UCSD-AML1 (cell line): Measurements from ENCODE around the gene ENTPD6.

Source experiments
- DNase-seq: peaks from one replicate; lab custom pipeline; 2025; ENCODE audit not compliant: unreplicated experiment; lab: John Stamatoyannopoulos, UW

The ENTPD6 gene

GRCh38 chr20:25187635-25188034 is 7.9 kb upstream of the ENTPD6 start:
- DNase-seq, result no peak

GRCh38 chr20:25188218-25188617 is 7.3 kb upstream of the ENTPD6 start:
- DNase-seq, result no peak

GRCh38 chr20:25191051-25191450 is 4.5 kb upstream of the ENTPD6 start:
- no peak for DNase-seq

GRCh38 chr20:25191689-25192088 is 3.8 kb upstream of the ENTPD6 start:
- DNase-seq, result no peak

- no peak for DNase-seq
Measured at GRCh38 chr20:25193843-25194242, 1.7 kb upstream of the ENTPD6 start.

GRCh38 chr20:25194333-25194972 is 1.1 kb upstream of the ENTPD6 start:
- DNase-seq, result no peak

GRCh38 chr20:25195962-25196785 is 662 bp downstream of the ENTPD6 start:
- DNase-seq, result peak; percentile 65

- no peak for DNase-seq
Measured at GRCh38 chr20:25196786-25197120, 1.2 kb downstream of the ENTPD6 start.

GRCh38 chr20:25197183-25197869 is 1.8 kb downstream of the ENTPD6 start:
- no peak for DNase-seq

- no peak for DNase-seq
Measured at GRCh38 chr20:25197870-25198190, 2.3 kb downstream of the ENTPD6 start.

- no peak for DNase-seq
Measured at GRCh38 chr20:25198663-25199383, 3.3 kb downstream of the ENTPD6 start.

GRCh38 chr20:25199473-25200260 is 4.2 kb downstream of the ENTPD6 start:
- DNase-seq, result no peak

- no peak for DNase-seq
Measured at GRCh38 chr20:25203089-25203488, 7.6 kb downstream of the ENTPD6 start.

GRCh38 chr20:25203871-25204320 is 8.4 kb downstream of the ENTPD6 start:
- no peak for DNase-seq

- DNase-seq, result no peak
Measured at GRCh38 chr20:25204550-25205276, 9.2 kb downstream of the ENTPD6 start.

GRCh38 chr20:25205277-25206062 is 10.0 kb downstream of the ENTPD6 start:
- no peak for DNase-seq

- DNase-seq, result no peak
Measured at GRCh38 chr20:25206063-25206403, 10.5 kb downstream of the ENTPD6 start.

GRCh38 chr20:25206548-25206947 is 11.0 kb downstream of the ENTPD6 start:
- DNase-seq, result no peak

GRCh38 chr20:25207149-25207959 is 11.8 kb downstream of the ENTPD6 start:
- no peak for DNase-seq
